GM23248 (cell line): ENCODE data around the gene PIP5KL1.

Experiments
- EZH2 ChIP-seq: fragments of 200-600 bp; sonication (generic); IDR thresholded peaks from 2 replicates; pipeline ENCODE4 v1.6.1; 2018; ENCODE audit warnings: antibody characterized with exemption, mild to moderate bottlenecking; ENCODE audit not compliant: insufficient read depth, poor library complexity, severe bottlenecking
- EZH2phosphoT487 ChIP-seq: fragments of 200-600 bp; sonication (generic); IDR thresholded peaks from 2 replicates; pipeline ENCODE4 v1.6.1; 2018; ENCODE audit warnings: antibody characterized with exemption, moderate library complexity, mild to moderate bottlenecking, low read depth; ENCODE audit not compliant: insufficient read depth

GRCh38 chr9:127912296-127912695, 18.3 kb downstream of the PIP5KL1 start:
- TF ChIP-seq EZH2 (no peak), EZH2phosphoT487 (no peak)
